Omental fat pad (tissue), 4 donors: Measurements from ENCODE around the gene BLOC1S2. TPM values are rescaled to one million over a fixed set of nuclear protein-coding genes. Genes with fewer than 3 reads are reported as not detected.

ENCODE experiments used
- ATAC-seq: fragments of 150-250 bp; one replicate; pipeline ENCODE4 v1.9.1; 2016; ENCODE audit warnings: mild to moderate bottlenecking, moderate library complexity; ENCODE audit not compliant: low FRiP score
- DNase-seq: peaks from one replicate; pipeline ENCODE4 v3.0.0-alpha.2; 2019; ENCODE audit warnings: low spot score
- total RNA-seq, 4 donors: library from RNA; depleted of rRNA; stranded (reverse); fragments of >200 nt; gene quantifications; one replicate each; pipeline ENCODE4 v1.1.0, GENCODE V29; 2016
- TF ChIP-seq, protein P1 (sequence below), 3 donors: fragments of 450-650 bp; IDR thresholded peaks; one replicate each; pipeline ENCODE4 v1.5.1; 2016 to 2017; ENCODE audit warnings: antibody characterized with exemption in 3 of 3, mild to moderate bottlenecking in 3 of 3, moderate library complexity in 2 of 3

The BLOC1S2 gene
- total RNA-seq, 4 donors from 2014 or later: 27.0 to 32.5 (median 29.5) TPM

DNA sequence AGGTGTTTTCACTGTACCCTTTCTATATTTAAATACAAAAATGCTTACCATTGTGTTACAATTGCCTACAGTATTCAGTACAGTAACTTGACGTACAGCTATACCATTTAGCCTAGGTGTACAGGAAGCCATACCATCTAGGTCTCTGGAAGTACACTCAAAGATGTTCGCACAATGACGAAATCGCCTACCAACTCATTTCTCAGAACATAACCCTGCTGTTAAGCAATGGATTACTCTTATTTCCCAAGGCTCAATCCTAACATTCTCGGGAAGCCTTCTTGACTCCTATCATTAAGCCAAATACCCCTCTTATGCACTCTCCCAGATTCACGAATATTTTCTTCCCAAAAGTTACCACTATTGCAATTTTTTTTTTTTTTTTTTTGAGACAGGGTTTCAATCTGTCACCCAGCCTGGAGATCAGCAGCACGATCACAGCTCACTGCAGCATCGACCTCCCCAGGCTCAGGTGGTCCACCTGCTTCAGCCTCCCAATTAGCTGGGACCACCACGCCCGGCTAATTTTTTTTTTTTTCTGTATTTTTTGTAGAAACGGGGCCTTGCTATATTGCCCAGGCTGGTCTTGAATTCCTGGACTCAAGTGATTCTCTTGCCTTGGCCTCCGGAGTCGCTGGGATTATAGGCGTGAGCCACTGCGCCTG lies 20.5 kb downstream of the BLOC1S2 start:
- ATAC-seq (no peak), DNase-seq (no peak)
- TF ChIP-seq, protein P1, sequence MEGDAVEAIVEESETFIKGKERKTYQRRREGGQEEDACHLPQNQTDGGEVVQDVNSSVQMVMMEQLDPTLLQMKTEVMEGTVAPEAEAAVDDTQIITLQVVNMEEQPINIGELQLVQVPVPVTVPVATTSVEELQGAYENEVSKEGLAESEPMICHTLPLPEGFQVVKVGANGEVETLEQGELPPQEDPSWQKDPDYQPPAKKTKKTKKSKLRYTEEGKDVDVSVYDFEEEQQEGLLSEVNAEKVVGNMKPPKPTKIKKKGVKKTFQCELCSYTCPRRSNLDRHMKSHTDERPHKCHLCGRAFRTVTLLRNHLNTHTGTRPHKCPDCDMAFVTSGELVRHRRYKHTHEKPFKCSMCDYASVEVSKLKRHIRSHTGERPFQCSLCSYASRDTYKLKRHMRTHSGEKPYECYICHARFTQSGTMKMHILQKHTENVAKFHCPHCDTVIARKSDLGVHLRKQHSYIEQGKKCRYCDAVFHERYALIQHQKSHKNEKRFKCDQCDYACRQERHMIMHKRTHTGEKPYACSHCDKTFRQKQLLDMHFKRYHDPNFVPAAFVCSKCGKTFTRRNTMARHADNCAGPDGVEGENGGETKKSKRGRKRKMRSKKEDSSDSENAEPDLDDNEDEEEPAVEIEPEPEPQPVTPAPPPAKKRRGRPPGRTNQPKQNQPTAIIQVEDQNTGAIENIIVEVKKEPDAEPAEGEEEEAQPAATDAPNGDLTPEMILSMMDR (IDR thresholded peaks at IDR 0.05): no peak

DNA sequence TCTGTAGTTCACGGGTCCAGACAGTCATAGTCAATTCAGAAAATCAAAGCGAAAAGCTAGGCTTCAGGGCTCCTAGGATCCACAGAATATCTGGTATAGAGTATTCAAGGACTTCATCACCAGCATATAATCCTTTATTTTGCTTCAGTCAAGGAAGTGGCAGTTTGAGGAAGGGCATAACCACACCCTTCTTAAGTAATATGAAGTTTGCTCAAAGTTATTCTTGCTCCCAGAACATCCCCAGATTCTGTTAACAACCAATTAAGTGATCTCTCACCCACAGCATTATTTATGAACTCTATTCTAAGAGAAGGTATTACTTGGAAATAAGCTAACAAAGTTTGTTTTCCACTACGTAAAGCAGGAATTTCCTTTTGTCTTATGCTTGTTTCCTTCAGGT lies 32.3 kb downstream of the BLOC1S2 start:
- ATAC-seq (no peak), DNase-seq (no peak)
- TF ChIP-seq, protein P1 (IDR thresholded peaks at IDR 0.05): no peak

DNA sequence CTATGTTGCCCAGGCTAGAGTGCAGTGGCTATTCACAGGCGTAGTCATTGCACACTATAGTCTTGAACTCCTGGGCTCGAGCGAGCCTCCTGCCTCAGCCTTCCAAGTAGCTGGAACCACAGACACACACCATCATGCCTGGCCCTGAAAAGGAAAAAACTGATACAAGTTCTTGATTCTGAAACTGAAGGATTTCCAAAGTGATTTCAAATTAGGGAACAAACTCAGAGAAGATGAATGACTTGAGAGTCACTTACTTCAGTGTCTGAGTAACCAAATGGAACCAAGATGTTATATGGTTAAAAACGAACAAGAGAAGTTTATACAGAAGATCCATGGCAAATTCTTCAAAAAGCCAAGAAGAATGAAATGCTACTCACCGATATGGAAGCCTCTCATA lies 33.4 kb downstream of the BLOC1S2 start:
- TF ChIP-seq, protein P1 (IDR thresholded peaks at IDR 0.05): no peak
- DNase-seq (no peak), ATAC-seq (no peak)

DNA sequence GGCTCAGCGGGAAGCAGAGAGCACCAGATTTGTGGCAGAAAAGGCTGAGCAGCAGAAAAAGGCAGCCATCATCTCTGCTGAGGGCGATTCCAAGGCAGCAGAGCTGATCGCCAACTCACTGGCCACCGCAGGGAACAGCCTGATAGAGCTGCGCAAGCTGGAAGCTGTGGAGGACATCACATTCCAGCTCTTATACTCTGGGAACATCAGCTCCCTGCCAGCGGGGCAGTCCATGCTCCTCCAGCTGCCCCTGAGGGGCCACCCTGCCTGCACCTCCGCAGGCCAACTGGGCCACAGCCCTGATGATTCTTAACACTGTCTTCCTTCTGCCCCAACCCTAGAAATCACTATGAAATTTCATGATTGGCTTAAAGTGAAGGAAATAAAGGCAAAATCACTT lies 37.7 kb downstream of the BLOC1S2 start:
- TF ChIP-seq, protein P1 (IDR thresholded peaks at IDR 0.05): no peak
- ATAC-seq: no peak
- DNase-seq: no peak

DNA sequence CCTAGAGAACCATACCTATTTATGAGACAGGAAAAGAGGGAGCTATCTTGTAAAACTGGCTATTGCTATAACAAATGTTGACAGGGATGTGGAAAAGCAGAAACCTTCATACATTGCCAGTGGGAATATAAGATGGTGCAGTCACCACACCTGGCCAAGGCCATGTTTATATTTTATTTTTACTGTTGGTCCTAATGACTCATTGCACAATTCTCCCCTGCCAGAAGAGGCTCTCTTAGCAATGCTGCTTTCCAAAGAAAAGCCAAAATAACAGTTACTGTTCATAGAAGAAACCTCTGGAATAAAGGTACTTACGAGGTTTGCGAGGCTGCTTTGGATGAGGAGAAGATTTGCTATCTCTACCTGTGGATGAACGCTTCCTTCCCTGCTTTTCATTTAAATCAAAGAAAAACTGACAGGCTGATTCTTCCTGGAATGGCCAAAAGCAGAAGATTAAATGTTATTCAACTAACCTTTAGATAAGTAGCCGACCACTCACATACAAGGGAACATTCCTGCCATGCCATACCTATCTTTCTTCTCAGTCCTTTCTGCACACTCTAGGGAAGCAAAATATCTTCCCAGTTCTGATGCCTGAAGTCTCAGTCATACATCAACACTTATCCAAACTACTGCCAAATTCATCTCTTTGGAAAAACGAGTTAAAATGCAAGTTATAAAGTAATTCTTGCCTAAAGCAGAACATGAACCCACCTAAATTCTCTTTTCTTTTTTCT lies 40.8 kb downstream of the BLOC1S2 start:
- TF ChIP-seq, protein P1 (IDR thresholded peaks at IDR 0.05): no peak
- ATAC-seq (peak; percentile 73), DNase-seq (no peak)

DNA sequence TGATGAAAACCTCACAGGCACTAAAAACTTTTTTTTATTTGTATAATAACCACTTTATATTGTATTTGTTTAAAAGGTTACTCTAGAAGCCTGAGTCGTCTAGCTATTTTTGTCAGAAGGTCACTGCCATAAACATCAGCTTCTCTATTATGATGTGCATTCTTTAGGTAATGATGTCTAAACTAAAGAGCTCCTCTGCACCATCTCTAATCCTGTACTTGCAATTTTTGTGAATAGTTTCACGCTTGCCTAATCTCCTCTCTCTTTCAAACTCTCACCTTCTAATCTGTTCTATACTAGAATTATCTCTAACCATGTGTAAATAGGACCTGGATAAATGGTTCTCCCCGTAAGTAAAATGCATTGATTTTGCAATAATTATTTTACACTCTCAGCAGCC lies 46.6 kb downstream of the BLOC1S2 start:
- DNase-seq (no peak), ATAC-seq (no peak)
- TF ChIP-seq, protein P1 (IDR thresholded peaks at IDR 0.05): no peak

DNA sequence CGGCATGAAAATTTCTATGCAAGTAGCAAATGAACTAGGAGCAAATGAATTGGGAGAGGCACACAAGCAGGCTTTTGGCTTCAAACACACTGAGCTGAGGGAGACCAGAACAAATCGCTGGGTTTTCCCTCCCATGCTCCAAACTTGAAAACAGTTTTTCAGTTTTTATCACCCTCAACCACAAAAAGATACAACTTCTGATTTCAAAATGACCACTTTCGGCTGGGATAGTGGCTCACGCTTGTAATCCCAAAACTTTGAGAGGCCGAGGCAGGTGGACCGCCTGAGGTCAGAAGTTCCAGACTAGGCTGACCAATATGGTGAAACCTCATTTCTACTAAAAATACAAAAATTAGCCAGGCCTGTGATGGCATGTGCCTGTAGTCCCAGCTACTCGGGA lies 48.1 kb downstream of the BLOC1S2 start:
- DNase-seq (no peak), ATAC-seq (no peak)
- TF ChIP-seq, protein P1 (IDR thresholded peaks at IDR 0.05): no peak
